Kidney glomerular epithelial cell (primary cell): ENCODE data around the gene OBP2B.
"Not testable (repeated sequence)": the region's sequence is repeated elsewhere in the genome, so short reads cannot be mapped to it uniquely, and the experiment has no call there.

Experiments used
- DNase-seq: peaks from one replicate; lab custom pipeline; 2025; lab: John Stamatoyannopoulos, UW

OBP2B gene

DNA sequence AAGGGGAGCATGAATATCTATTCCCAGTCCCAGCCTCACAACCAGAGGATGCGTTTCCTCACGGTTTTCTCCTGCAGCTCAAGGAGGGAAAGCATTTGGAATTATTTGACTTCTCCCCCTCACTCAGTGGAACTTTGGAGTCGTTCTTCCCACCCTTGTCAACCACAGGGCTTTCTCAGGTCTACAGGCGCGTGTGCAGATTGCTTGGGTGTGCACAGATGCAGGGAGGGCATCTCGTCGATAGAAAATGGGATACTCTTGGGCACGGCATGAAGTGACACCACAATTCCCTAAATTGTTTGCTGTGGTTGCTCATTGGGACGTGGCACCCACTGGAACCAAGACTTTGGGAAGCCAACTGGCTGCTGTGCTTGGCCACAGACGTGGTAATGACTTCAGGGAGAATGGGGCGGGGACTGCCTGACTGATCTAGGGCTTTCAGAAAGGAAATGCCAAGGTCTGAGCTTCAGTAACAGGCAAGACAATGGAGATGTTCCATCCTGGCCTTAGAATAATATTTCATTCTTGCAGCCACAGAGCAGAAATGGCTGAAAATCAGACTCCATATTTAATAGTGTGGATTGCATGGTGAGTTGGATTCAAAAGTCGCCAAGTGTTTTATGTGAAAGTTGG, 12.2 kb upstream of the OBP2B start:
- no peak for DNase-seq

DNA sequence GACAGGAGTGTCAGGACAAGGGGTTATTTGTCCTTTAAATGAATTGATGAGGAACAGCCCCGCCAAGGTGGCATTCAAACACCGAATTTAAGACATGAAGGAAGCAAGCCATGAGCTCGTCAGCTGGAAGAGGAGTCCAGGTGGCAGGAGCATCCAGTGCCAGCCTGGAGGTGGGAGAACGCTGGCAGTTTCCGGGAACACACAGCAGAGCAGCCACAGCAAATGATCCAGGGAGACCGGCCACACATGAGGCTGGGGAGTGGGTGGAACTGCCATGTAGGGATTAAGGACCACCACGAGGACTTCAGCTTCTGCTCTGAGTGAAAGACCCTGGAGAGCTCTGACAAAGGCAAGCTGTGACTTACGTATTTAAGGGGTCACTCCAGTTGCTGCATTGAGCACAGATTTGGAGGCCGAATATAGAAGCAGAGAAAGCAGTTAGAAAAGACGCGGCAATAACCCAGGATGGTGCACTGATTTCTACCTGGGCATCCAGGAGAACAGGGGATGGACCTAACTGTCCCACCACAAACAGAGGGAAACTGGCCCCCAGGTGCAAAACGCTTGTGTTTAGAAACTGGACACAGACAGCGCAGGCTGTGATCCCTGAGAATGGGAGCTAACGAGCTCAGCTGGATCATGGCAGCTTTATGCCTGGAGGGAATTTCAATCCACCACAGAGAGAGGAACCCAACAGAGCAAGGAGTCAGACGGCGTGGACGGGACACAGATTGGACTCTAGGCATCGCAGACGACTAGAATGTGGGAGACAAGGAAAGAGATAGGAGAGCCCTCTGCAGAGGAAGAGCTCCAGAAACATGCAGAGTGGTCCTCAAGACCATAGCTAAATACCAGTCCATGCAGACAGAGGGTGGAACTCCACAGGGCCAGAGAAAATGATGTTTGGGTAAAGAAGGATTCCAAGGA, 9.3 kb upstream of the OBP2B start:
- DNase-seq: not testable (repeated sequence)

DNA sequence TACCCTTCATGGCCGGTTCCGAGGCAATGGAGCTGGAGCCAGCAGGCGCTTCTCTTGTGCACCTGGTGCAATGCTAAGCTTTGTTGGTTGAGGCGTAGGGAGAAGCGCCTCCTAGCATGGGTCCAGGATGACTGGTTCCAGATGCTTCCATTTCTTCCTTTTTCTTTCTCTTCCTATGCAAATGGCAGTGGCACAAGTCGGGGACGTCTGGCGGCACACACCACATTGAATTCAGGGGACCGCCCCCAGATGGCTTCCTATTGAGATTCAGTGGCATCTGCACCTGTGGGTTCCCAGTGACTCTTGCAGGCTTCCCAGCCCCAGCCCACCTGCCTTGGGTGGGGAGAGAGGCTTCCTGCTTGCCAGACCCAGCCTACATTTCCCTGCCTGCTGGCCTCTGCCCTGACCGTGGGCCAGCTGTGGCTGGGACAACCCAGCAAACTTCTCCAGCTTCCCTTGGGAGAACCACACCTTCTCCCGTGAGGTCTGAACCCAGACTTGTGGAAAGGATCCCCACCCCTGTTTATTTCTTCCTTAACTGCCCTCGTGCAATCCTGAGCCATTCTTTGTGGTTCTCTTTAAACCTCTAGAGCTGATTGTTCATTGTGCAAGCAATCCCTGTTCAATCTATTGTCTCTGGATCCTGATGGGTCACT, 8.4 kb upstream of the OBP2B start:
- DNase-seq: not testable (repeated sequence)

DNA sequence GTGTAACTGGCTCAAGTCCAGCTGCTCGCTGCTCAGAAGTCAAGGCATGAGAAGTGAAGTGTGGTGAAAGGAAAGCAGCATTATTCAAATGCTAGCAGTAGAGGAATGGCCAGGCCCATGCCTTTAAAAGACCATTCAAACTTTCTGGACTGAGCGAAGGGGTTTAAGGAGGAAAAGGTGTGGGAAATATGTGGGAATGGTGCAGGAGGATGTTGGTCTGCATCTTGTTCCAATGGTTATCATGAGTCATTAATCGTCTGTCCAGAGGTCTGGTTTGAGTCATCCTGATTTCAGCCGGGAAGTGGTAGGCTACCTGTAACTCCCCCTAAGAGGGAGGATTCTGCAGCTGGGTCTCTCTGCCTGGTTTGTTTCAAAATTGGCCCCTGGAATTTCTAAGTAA, 5.2 kb upstream of the OBP2B start:
- DNase-seq: peak; percentile 92

DNA sequence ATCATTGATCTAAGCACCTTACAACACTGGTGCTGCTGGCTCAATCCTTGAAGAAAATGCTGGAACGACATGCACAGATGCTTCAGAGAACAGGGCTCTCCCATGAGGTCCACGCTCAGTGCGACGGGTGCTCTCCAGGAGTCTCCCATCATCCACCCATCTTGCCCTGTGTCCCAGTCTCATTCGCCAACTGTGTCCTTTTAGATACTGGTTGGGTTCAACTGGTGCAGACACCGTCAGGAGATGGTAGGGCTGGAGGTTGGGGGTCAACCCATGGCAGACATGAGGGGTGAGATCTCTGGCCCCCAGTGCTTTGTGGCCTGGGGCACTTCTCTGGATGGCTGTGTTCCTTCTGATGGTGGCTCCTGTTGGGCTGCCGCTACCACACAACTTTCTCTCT, 1.6 kb upstream of the OBP2B start:
- DNase-seq: no peak

DNA sequence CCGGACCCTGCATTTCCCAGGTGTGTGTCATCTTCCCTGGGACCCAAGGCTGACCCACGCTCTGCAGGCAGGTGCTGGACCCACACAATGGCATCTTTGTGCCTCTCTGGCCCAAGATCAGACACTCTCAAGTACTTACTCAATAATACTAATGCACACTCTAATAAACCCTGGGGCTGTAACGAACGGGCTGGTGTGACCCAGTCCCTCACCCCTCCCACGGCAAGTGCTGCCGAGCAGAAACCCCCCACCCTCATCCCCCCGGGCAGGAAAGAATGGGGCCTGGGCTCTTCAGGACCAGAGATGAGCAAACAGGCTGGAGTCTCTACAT, 1.1 kb upstream of the OBP2B start:
- DNase-seq: no peak

DNA sequence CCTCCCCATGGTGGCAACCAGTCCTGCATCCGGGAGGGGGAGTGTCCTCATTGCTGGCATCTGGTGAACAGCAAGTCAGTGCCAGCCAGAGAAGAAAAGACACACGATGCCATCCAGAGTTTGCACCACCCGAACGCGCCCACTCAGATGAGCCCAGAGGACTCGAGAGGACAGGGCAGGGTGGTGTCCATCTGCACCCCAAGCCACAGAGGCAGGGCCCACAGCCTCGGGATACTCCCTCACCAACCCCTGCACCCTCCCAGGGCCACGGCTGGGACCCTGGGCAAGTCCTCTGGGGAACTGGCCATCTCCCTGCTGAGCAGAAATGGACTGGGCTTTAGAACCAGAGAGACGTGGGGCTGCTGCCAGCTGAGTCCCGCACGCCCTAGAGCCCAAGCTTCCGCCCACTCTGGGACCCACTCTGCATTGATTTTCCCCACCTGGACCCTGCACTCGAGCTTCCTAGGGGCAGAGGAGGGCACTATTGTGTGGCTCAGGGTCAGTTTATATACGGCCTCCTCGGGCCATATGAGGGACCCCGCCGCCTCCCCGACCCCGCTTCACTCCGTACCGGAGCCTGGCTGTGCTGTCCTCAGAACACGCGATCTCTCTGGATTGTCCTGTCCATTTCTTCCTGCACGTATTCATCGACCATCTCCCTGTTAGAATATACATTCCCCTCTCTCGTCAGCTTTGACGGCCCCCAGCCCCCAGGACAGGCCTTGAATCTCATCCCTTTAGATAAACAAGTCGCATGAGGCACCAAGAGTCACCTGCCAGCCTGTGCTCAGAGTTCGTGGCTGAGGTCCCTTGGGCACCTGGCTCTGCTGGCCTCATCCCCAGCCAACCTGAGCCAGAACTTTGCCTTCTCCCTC, 514 bp upstream of the OBP2B start:
- not testable (repeated sequence) for DNase-seq

DNA sequence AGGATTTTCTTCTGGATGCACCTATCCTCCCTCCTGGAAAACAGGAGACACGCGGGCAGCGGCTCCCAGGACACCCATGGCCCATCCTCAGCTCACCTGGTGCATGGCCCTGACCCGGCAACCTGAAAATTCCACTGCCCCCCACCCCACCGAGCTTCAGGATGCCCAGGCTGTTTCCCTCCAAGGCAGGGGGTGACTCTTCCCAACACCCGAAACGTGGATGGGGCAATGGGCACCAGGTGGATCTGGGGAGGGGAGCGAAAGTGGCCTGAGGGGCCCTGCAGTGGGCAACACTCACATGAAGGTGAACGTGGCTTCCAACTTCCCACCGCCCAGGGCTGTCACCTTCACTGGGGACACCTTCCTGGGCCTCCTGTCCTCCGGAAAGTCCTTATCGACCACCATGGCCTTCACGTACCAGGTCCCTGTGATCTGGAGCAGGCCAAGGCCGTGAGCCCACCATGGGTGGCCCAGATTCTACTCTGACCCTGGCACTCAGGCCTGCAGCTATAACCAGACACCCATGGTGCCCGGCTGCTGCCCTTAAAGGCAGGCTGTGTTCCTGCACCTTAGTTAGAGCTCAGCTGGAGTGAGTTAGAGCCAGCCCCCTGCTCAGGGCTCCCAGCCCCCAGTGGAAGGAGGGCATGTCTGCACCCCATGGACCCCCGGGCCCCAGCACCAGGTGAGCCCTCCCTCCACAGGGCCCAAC, 725 bp downstream of the OBP2B start:
- DNase-seq: not testable (repeated sequence)

DNA sequence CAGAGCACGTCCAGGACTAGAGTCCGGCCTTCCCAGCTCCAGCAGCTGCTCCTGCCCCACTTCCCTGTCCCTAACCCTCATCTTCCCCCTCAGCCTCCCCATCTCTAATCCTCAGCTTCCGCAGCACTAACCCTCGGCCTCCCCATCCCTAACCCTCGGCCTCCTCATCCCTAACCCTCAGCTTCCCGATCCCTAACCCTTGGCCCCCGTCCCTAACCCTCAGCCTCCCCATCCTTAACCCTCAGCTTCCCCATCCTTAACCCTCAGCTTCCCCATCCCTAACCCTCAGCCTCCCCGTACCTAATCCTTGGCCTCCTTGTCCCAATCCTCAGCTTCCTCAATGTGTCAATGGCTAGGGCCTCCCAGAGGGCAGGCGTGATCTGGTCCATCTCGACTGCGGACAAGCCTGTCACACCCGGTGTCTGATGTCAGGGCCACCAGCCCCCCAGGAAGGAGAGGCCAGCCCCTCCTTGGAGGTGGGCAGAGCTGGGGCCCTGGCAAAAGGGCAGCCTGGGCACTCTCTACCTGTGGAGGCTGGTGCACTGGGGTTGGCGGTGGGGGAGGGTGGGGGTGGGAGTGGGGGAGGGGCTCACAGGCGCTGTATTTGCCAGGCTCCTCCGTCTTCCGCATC, 1.4 kb downstream of the OBP2B start:
- no peak for DNase-seq

DNA sequence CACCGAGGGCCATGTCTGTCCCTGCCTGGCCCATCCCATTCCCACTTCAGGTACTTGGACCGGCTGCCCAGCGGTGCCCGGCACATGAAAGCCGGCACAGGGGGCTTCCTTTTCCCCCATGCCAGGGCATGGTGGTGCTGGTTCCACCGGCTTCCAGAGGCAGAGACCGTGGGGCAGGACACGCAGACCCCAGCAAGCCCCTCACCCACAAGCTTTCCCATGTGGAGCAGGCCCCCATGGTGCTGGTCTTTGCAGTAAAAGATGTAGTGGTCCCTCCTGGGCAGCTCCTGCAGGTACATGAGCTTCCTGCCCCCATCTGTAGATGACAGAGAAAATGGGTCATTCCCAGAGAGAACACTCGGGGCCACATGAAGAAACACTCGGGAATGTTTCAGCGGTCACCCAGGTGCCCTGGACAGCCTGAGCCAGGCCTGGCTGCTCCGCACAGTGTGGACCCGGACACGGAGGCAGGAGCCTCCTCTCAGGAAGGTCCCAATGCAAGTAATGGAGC, 2.0 kb downstream of the OBP2B start:
- no peak for DNase-seq

DNA sequence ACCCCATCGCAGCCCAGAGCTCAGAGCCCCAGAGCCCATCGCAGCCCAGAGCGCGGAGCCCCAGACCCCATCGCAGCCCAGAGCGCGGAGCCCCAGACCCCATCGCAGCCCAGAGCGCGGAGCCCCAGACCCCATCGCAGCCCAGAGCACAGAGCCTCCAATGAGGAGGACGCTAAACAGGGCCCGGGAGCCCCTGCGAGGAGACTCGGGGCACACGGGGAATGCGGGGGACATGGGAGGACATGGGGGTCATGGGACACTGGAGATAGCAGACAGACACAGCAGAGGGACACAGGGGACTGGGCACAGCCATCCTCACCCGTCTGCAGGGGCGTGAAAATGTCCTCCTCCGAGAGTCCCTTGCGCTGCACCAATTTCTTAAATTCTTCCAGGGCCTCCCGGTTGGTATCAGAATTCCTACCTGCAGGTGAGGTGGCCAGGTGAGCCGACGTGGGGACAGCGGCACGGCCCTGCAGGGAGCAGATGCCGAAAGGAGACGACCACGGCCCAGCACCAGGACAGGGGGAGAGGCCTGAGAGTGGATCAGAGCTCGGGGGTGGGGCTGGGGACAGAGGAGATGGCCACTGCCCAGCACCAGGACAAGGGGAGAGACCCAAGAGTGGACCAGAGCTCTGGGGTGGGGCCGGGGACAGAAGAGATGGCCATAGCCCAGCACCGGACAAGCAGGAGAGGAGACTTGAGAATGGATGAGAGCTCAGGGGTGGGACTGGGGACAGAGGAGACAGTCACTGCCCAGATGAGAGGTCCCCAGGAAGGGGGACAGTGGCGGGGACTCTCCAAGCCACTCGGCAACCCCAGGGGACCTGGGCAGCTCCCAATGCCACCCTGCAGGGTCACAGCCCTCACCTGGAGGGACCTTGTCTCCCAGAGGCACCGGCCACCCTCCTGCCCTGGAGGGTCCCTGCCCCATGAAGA, 2.8 kb downstream of the OBP2B start:
- DNase-seq: no peak

DNA sequence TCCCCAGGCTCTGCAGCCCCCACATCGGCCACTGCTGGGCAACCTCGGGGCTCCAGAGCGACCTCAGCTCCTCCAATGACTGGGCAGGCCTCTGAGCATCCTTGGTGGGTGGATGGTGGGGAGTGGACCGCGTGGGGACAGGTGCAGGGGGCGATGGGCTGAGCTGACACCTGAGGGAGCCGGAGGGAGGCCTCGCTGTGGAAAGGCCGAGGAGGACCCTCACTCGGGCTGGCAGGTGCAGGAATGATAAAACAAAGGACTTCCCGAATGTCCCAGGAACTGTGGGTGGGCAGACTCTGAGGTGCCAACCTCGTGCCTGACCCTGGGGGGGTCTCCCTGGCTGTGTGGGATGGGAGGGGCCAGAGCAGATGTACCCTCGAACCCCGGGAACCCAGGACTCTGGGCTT, 3.6 kb downstream of the OBP2B start:
- not testable (repeated sequence) for DNase-seq

DNA sequence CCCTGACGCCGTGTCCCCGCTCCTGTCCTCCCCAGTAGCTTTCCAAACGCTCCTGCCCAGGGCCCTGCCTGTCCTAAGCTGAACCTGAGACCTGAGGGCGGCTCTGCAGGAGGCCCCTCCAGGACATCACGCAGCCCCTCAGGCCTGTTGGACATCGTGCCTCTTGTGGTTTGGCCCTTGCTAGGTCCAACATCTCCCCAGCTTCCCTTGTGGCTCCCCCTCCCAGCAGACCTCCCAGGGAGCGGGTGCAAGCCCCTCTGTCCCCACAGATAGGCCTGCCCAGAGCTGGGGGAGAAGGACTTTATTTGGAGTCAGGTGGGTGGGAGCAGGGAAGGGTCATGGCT, 4.1 kb downstream of the OBP2B start:
- DNase-seq: no peak

DNA sequence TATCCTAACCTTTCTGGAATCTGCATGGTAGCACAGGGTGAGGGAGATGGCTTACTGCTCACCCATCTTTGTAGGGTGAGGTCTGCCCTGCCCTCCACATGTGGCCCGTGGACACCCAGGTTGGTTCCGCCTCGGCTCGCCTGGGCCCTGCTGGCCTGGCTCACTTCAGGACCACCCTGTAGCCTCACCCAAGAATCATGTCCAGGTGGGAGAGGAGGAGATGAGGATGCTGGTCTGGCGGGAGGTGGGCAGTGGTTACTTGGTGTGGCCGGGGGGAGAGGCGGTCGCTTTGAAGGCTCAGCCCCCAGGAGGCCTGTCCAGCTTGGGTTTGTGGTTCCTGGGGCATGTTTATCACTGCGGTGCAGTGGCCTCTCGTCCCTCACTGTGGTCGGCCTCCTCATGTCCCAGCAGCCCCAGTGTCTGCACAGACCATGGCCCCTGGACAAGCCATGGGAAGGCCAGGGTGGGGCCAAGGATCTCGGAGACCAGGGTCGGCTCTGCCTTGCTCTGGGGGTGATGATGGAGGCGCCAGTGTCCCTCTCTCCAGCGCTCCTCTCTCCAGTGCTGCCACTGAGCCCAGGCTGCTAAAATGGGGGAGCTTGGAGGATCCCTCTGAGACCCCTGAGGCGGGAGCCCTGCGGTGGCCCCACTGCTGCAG, 4.6 kb downstream of the OBP2B start:
- DNase-seq: no peak

DNA sequence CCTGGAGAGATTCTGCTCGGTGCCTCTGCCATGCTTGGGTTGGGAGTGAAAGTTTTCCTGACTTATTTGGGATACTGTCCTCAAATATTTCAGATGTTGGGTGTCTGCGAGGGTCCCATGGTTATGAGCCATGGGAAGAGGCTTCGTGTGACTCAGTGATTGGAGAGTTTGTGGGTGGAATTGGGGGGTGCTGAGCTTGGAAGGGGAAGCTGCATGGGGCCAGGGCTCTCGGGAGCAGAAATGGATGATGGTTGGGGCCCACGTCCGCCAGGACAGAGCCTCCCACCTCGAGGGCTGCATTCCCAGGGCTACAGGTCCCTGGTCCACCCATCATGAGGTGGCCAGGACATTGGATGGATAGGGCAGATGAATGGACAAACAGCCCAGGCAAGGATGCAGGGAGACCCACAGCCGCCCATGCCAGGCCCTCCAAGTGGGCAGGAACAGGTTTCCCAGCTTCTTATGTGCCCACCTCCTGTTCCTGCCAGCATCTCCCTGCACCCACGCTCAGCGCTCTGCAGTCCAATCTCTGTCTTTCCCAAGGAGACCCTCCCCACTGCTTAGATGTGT, 5.5 kb downstream of the OBP2B start:
- DNase-seq: no peak

DNA sequence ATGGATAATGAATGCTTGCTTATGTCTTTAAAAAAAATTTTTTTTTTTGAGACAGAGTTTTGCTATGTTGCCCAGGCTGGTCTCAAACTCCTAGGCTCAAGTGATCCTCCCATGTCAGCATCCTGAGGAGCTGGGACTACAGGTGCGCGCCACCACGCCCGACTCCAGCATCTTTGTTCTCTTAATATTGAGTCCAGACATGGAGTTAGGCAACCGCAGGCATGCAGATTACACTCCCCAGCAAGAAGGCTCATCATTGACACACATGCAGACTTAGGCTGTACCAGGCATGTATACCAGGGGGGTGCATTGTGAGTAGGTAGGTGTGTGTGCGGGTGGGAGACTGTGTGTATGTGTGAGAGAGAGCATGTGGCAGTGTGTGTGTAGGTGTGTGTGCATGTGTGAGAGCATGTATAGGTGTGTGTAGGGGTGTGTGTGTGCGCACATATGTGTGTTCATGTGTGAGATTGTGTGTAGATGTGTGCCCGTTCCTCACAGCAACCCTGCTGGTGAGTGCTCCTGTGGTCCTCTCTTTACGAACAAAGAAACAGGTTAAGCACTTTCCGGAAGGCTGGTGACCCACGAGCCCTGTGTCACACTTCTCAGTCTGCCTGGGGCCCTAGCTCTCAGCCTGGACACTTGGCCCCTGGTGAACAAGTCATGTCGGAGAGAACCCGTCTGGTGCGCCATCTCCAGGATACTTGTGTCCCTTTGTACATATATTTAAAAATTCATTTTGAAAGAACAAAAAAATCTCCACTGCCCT, 6.2 kb downstream of the OBP2B start:
- DNase-seq: no peak

DNA sequence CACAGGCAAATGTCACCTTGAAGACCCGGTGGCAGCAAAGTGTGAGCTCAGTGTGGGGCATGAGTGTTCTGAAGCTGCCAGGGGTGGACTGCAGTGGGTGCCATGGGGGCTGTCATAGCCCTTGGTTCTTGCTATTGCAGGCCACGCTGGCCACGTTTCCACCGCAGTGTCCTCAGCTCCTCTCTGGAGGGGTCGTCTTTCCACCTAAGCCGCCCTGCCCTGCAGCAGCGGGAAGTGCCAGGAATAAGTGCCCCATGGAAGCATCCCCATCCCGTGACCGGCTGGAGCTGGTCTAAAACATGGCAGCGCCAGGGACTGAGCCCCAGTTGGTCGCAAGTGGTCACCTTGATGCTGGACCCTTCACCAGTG, 6.9 kb downstream of the OBP2B start:
- DNase-seq: no peak
